Brain microvascular endothelial cell (primary cell): Measurements from ENCODE around the gene UBL3.

Experiments
- DNase-seq: peaks from one replicate; pipeline ENCODE4 v3.0.0-alpha.2; 2020
- H3K27ac ChIP-seq: fragments of 250-450 bp; sonication (Bioruptor Pico); 2 replicates; pipeline ENCODE4 v1.5.1; 2020; ENCODE audit warnings: mild to moderate bottlenecking, moderate library complexity
- H3K27me3 ChIP-seq: fragments of 250-450 bp; sonication (Bioruptor Pico); replicated peaks from 2 replicates; pipeline ENCODE4 v1.5.1; 2020; ENCODE audit warnings: mild to moderate bottlenecking
- H3K36me3 ChIP-seq: fragments of 250-450 bp; sonication (Bioruptor Pico); replicated peaks from 2 replicates; pipeline ENCODE4 v1.5.1; 2020; ENCODE audit warnings: mild to moderate bottlenecking
- H3K4me3 ChIP-seq: 2 replicates; pipeline ENCODE4 v1.5.1; 2011; ENCODE audit warnings: low read depth, mild to moderate bottlenecking, control low read depth, low read length, moderate library complexity
- CTCF ChIP-seq: IDR thresholded peaks from 2 replicates; pipeline ENCODE4 v1.5.1; 2011; ENCODE audit warnings: low read depth, mild to moderate bottlenecking, moderate library complexity, low read length, control low read depth, inconsistent platforms; ENCODE audit errors: missing control alignments
- in situ Hi-C: cut with HindIII; loops from 2 replicates; pipeline ENCODE4 v1.10.0; 2017; ENCODE audit warnings: low sequenced_read_pairs, low pct_ligation_motif_present

Gene UBL3

GRCh38 chr13:29840585-29840984 lies 9.8 kb downstream of the UBL3 start:
- in situ Hi-C loops = no loop called here

GRCh38 chr13:29835280-29836061 lies 14.9 kb downstream of the UBL3 start:
- Histone ChIP-seq H3K36me3 (no peaks in the 10 kb centered on the region), H3K27ac (no peak overlapping the region), H3K27me3 (no peaks in the 10 kb centered on the region), H3K4me3 (no peak overlapping the region)
- in situ Hi-C loops = no loop called here
- no peak for DNase-seq
- no peak for TF ChIP-seq CTCF

More at GRCh38 chr13:29840585-29840984, 9.8 kb downstream of the UBL3 start:
- TF ChIP-seq CTCF = no peak
- DNase-seq = no peak
- Histone ChIP-seq H3K27ac (no peak overlapping the region), H3K27me3 (no peaks in the 10 kb centered on the region), H3K4me3 (no peak overlapping the region), H3K36me3 (no peaks in the 10 kb centered on the region)

- H3K36me3 ChIP-seq = no peaks in the 10 kb centered on the region
- in situ Hi-C loops = no loop called here
- H3K4me3 ChIP-seq = no peak overlapping the region
Observed at GRCh38 chr13:29832761-29833298, 17.6 kb downstream of the UBL3 start.

GRCh38 chr13:29830000-29830399 lies 20.4 kb downstream of the UBL3 start:
- no peak for TF ChIP-seq CTCF
- H3K27ac ChIP-seq = no peak overlapping the region
- in situ Hi-C loops = no loop called here
- H3K4me3 ChIP-seq = no peak overlapping the region
- H3K27me3 ChIP-seq = no peaks in the 10 kb centered on the region
- no peaks in the 10 kb centered on the region for H3K36me3 ChIP-seq
- DNase-seq = no peak

More at GRCh38 chr13:29832761-29833298, 17.6 kb downstream of the UBL3 start:
- no peak for TF ChIP-seq CTCF
- DNase-seq = no peak
- H3K27ac ChIP-seq = no peak overlapping the region
- no peaks in the 10 kb centered on the region for H3K27me3 ChIP-seq

- Histone ChIP-seq H3K4me3 (no peak overlapping the region), H3K36me3 (no peaks in the 10 kb centered on the region), H3K27ac (no peak overlapping the region), H3K27me3 (no peaks in the 10 kb centered on the region)
- in situ Hi-C loops = no loop called here
- no peak for DNase-seq
- no peak for TF ChIP-seq CTCF
Observed at GRCh38 chr13:29819143-29819542, 31.3 kb downstream of the UBL3 start.
